Left hindlimb (tissue), 1 donor: Measurements from ENCODE around the gene LMO2.
"Not testable (repeated sequence)": the region's sequence is repeated elsewhere in the genome, so short reads cannot be mapped to it uniquely, and the experiment has no call there.

Experiments used
- DNase-seq: peaks from one replicate; pipeline ENCODE4 v3.0.0-alpha.2; 2018

The LMO2 gene

GRCh38 chr11:33891714-33892327 lies at the start of gene LMO2:
TSS of gene LMO2 (minus strand) at chr11:33892076. CDS start at chr11:33869716, 22,360 bp downstream.
- no peak for DNase-seq

GRCh38 chr11:33940538-33940815 lies 48.6 kb upstream of the LMO2 start:
- DNase-seq: no peak

GRCh38 chr11:33936725-33937604 lies 45.1 kb upstream of the LMO2 start:
- no peak for DNase-seq

- DNase-seq: no peak
Measured at GRCh38 chr11:33935461-33936456, 43.9 kb upstream of the LMO2 start.

GRCh38 chr11:33935005-33935404 lies 43.1 kb upstream of the LMO2 start:
- DNase-seq: no peak

GRCh38 chr11:33934450-33934849 lies 42.6 kb upstream of the LMO2 start:
- DNase-seq: no peak

GRCh38 chr11:33933602-33934001 lies 41.7 kb upstream of the LMO2 start:
- DNase-seq: no peak

GRCh38 chr11:33932721-33933120 lies 40.8 kb upstream of the LMO2 start:
- DNase-seq: no peak

- DNase-seq: not testable (repeated sequence)
Measured at GRCh38 chr11:33931739-33932366, 40.0 kb upstream of the LMO2 start.

GRCh38 chr11:33931067-33931466 lies 39.2 kb upstream of the LMO2 start:
- no peak for DNase-seq

- no peak for DNase-seq
Measured at GRCh38 chr11:33930317-33931021, 38.6 kb upstream of the LMO2 start.

- no peak for DNase-seq
Measured at GRCh38 chr11:33928564-33928963, 36.7 kb upstream of the LMO2 start.

- no peak for DNase-seq
Measured at GRCh38 chr11:33926671-33927552, 35.0 kb upstream of the LMO2 start.

GRCh38 chr11:33924341-33924740 lies 32.5 kb upstream of the LMO2 start:
- DNase-seq: no peak

GRCh38 chr11:33923626-33924025 lies 31.8 kb upstream of the LMO2 start:
- DNase-seq: no peak

GRCh38 chr11:33920838-33921613 lies 29.1 kb upstream of the LMO2 start:
- no peak for DNase-seq

- no peak for DNase-seq
Measured at GRCh38 chr11:33919645-33920044, 27.8 kb upstream of the LMO2 start.

- DNase-seq: not testable (repeated sequence)
Measured at GRCh38 chr11:33917402-33917801, 25.5 kb upstream of the LMO2 start.

- no peak for DNase-seq
Measured at GRCh38 chr11:33916736-33917135, 24.9 kb upstream of the LMO2 start.

- no peak for DNase-seq
Measured at GRCh38 chr11:33915526-33915925, 23.6 kb upstream of the LMO2 start.
